ENCODE data around the gene ATP1B1. TPM values are rescaled to one million over a fixed set of nuclear protein-coding genes. Genes with fewer than 3 reads are reported as not detected.

ATP1B1 gene
- total RNA-seq = 100 to 1,000 TPM in 2 of 4 donors, 10 to 100 TPM in 2; 94.8 to 137 (median 103) TPM

- Histone ChIP-seq H3K4me1 (peaks cover 0 to 68% (median 12%) of the 10 kb centered on the region in 3 donors), H3K4me3 (peak within 1 kb of the TSS; percentile 94 to 98), H3K27me3 (no peaks in the 10 kb centered on the region), H3K9me3 (no peaks in the 10 kb centered on the region), H3K27ac (peak within 1 kb of the TSS; percentile 91 to 96 (median 95)), H3K36me3 (peaks cover 0 to 2% of the 10 kb centered on the region in 2 donors)
- peak; percentile 94 for TF ChIP-seq POLR2AphosphoS5 (IDR thresholded peaks at IDR 0.05)
- TF ChIP-seq CTCF (IDR thresholded peaks at IDR 0.05) = peak; percentile 50 to 87 (median 84)
- peak; percentile 95 to 96 for TF ChIP-seq POLR2A (IDR thresholded peaks at IDR 0.05)
- TF ChIP-seq EP300 (IDR thresholded peaks at IDR 0.05) = no peak
- no CpG with 5 or more reads among the region's 100 CpGs for WGBS, 2 donors (ENCODE audit: low coverage in 1 of 2)
- peak; percentile 90 for ATAC-seq
These were observed at the start of gene ATP1B1 for GRCh38 chr1:169106095-169106920. TSS of gene ATP1B1 (plus strand) at chr1:169106690. CDS start at chr1:169106830, 140 bp downstream.

GRCh38 chr1:169059421-169059820 is 47.1 kb upstream of the ATP1B1 start:
- H3K36me3 ChIP-seq = no peaks in the 10 kb centered on the region
- ATAC-seq = no peak
- TF ChIP-seq CTCF (IDR thresholded peaks at IDR 0.05) (no peak), EP300 (IDR thresholded peaks at IDR 0.05) (no peak), POLR2A (IDR thresholded peaks at IDR 0.05) (no peak), POLR2AphosphoS5 (IDR thresholded peaks at IDR 0.05) (no peak)
- H3K4me1 ChIP-seq = no peaks in the 10 kb centered on the region
- H3K4me3 ChIP-seq = no peak overlapping the region
- H3K9me3 ChIP-seq = no peaks in the 10 kb centered on the region
- no peaks in the 10 kb centered on the region for H3K27me3 ChIP-seq
- no peak overlapping the region for H3K27ac ChIP-seq
- 100% methylated on average over 1 of the region's 1 CpG; no CpG with 5 or more reads in 1 of the 2 donors for WGBS, 2 donors (ENCODE audit: low coverage in 1 of 2)

DNA sequence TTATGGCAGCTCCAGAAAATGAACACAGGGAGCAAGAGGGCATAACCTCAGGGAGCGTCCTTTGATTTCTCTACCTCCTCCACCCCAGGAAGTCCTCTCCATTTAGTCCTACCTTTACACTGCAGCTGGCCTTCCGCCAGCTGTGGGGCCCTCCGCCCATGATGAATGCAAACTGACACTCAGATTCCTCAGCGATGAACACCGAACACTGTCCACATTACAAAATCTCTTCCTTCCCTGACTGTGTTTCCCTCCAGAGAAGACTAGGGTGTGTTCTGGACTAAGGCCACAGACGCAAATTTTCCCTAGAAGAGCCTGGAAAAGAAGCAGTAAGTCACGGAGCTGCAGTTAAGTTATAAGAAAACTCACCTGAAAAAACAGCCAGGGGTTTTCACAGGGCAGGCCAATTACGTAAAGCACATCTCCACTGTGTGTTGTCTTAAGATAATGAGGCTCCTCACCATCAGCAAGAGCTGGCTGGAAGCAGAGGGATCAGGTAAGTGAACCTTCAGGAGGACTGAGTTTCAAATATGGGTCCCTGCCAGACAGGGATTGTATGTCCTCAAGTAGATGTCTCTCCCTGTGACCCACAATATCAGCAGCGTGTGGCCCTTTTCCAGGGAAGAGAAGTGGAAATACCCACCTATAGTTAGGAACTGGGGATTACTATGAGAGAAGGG is 46.3 kb upstream of the ATP1B1 start:
- 52 to 89% methylated on average over 5 of the region's 9 CpGs for WGBS, 2 donors (ENCODE audit: low coverage in 1 of 2)
- ATAC-seq = no peak
- no peak for TF ChIP-seq EP300 (IDR thresholded peaks at IDR 0.05)
- TF ChIP-seq POLR2AphosphoS5 (IDR thresholded peaks at IDR 0.05) = no peak
- no peak for TF ChIP-seq POLR2A (IDR thresholded peaks at IDR 0.05)
- TF ChIP-seq CTCF (IDR thresholded peaks at IDR 0.05) = no peak
- Histone ChIP-seq H3K27ac (no peak overlapping the region), H3K4me3 (no peak overlapping the region), H3K27me3 (no peaks in the 10 kb centered on the region), H3K4me1 (no peaks in the 10 kb centered on the region), H3K9me3 (no peaks in the 10 kb centered on the region), H3K36me3 (no peaks in the 10 kb centered on the region)

DNA sequence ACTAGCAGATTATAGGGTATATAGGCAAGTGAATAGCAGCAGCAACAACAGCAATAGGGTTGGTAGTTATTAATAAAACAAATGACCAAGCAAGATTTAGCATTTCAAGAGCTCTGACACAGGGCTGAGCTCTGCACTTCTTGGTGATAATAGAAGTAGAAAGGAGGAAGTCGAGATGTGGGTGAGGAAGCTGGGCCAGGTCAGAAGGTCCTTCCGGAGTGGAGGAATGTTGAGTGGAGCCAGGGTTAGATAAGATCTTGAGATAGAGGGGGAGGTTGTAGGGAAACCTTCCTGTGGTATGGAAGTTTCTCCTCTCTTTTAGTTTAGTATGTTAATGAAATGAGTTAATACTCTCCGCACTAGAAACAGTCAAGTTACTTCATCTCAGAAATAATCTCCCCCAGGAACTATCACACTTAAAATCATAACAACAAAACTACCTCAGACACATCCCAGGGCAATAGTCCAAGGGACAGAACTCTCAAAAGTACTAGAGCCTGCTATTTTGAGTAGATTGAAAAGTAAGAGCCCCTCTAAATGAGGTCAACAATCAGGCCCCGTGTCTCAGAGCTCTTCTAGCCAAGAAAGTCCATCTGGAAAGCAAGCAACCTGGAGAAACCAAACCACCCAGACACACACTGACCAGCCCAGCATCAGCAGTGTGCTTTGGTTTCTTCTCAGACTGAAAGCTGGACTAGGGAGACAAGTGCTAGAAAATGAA is 45.4 kb upstream of the ATP1B1 start:
- H3K27me3 ChIP-seq = no peaks in the 10 kb centered on the region
- 57 to 64% methylated on average over 3 to 4 of the region's 4 CpGs for WGBS, 2 donors (ENCODE audit: low coverage in 1 of 2)
- H3K36me3 ChIP-seq = no peaks in the 10 kb centered on the region
- no peak overlapping the region for H3K27ac ChIP-seq
- no peaks in the 10 kb centered on the region for H3K4me1 ChIP-seq
- no peak overlapping the region for H3K4me3 ChIP-seq
- H3K9me3 ChIP-seq = no peaks in the 10 kb centered on the region
- no peak for TF ChIP-seq CTCF (IDR thresholded peaks at IDR 0.05)
- no peak for TF ChIP-seq POLR2AphosphoS5 (IDR thresholded peaks at IDR 0.05)
- TF ChIP-seq EP300 (IDR thresholded peaks at IDR 0.05) = no peak
- no peak for TF ChIP-seq POLR2A (IDR thresholded peaks at IDR 0.05)
- ATAC-seq = peak; percentile 43

Measured in gastroesophageal sphincter (tissue), 4 donors.